MM.1S (cell line): ENCODE data around the gene SMAD3.

ENCODE experiments used
- DNase-seq: peaks from one replicate; pipeline ENCODE4 v3.0.0-alpha.2; 2015
- H2AFZ ChIP-seq: fragments of 300-600 bp; sonication (generic); 2 replicates; pipeline ENCODE4 v1.6.0; 2016; ENCODE audit warnings: antibody characterized with exemption, low read length
- H3F3A ChIP-seq: fragments of 300-600 bp; sonication (generic); 2 replicates; pipeline ENCODE4 v1.6.1; 2016; ENCODE audit warnings: mild to moderate bottlenecking, antibody characterized with exemption, low read length, moderate library complexity, mixed read lengths; ENCODE audit not compliant: insufficient read depth
- H3K27ac ChIP-seq: fragments of 300-600 bp; sonication (generic); 2 replicates; pipeline ENCODE4 v1.5.1; 2016; ENCODE audit warnings: mild to moderate bottlenecking, low read length
- H3K27me3 ChIP-seq: fragments of 300-600 bp; sonication (generic); replicated peaks from 2 replicates; pipeline ENCODE4 v1.6.0; 2016; ENCODE audit warnings: low read length; ENCODE audit not compliant: insufficient read depth
- H3K36me3 ChIP-seq: fragments of 300-600 bp; sonication (generic); replicated peaks from 2 replicates; pipeline ENCODE4 v1.6.1; 2016; ENCODE audit warnings: mild to moderate bottlenecking, low read length, mixed read lengths; ENCODE audit not compliant: insufficient read depth
- H3K4me1 ChIP-seq: fragments of 300-600 bp; sonication (generic); 2 replicates; pipeline ENCODE4 v1.6.1; 2016; ENCODE audit warnings: low read length, mixed read lengths
- H3K4me2 ChIP-seq: fragments of 300-600 bp; sonication (generic); 2 replicates; pipeline ENCODE4 v1.6.0; 2016; ENCODE audit warnings: low read depth, low read length
- H3K4me3 ChIP-seq: fragments of 300-600 bp; sonication (generic); 2 replicates; pipeline ENCODE4 v1.5.1; 2016; ENCODE audit warnings: low read length, mixed read lengths
- H3K79me2 ChIP-seq: fragments of 300-600 bp; sonication (generic); 2 replicates; pipeline ENCODE4 v1.6.1; 2016; ENCODE audit warnings: mixed run types, low read length, mixed read lengths
- H3K9ac ChIP-seq: fragments of 300-600 bp; sonication (generic); 2 replicates; pipeline ENCODE4 v1.6.1; 2016; ENCODE audit warnings: low read length, mixed read lengths
- H3K9me2 ChIP-seq: fragments of 300-600 bp; sonication (generic); replicated peaks from 2 replicates; pipeline ENCODE4 v1.6.1; 2016; ENCODE audit warnings: mild to moderate bottlenecking, low read length, mixed read lengths; ENCODE audit not compliant: insufficient read depth
- H3K9me3 ChIP-seq: fragments of 300-600 bp; sonication (generic); replicated peaks from 2 replicates; pipeline ENCODE4 v1.6.1; 2016; ENCODE audit warnings: mild to moderate bottlenecking, low read length, mixed read lengths; ENCODE audit not compliant: insufficient read depth
- H4K20me1 ChIP-seq: fragments of 300-600 bp; sonication (generic); 2 replicates; pipeline ENCODE4 v1.6.1; 2016; ENCODE audit warnings: mild to moderate bottlenecking, low read length, moderate library complexity, mixed read lengths; ENCODE audit not compliant: insufficient read depth
- CTCF ChIP-seq: fragments of 300-600 bp; sonication (generic); IDR thresholded peaks from 2 replicates; pipeline ENCODE4 v1.5.1; 2016; ENCODE audit warnings: antibody characterized with exemption, low read length, mixed read lengths
- EZH2 ChIP-seq: fragments of 300-600 bp; sonication (generic); optimal IDR thresholded peaks from 2 replicates; pipeline ENCODE3; 2017; ENCODE audit warnings: low read depth, mild to moderate bottlenecking, antibody characterized with exemption, low read length, mixed read lengths
- EZH2phosphoT487 ChIP-seq: fragments of 300-600 bp; sonication (generic); IDR thresholded peaks from 2 replicates; pipeline ENCODE4 v1.6.1; 2018; ENCODE audit warnings: antibody characterized with exemption, low read length

SMAD3 gene

DNA sequence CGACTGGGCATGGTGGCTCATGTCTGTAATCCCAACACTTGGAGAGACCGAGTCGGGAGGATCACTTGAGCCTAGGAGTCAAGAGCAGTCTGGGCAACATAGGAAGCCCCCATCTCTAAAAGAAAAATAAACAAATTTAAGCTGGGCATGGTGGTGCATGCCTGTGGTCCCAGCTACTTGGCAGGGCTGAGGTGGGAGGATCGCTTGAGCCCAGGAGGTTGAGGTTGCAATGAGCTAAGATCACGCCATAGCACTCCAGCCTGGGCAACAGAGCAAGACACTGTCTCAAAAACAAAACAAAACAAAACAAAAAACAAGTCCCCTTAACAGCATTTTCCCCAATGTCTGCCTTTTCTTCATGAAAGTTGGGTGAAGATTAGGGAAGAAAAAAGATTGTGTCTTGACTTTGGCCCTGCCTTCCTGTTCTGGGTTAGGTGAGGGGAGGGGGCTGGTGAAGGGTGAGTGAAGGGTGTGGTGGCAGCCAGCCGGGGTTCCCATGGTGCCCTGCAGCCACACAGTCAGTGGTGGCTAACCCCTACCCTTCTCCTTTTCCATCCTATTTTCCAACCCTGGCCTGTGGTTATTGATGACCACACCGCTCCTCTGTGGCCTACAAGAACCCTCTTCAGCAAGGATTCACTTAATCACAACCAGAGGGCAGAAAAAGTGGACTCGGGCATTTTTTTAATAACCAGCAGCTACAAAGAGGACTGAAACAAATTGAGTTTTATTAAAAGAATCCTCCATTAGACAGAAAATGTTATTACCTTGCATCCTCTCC is 28.4 kb upstream of the SMAD3 start:
- Histone ChIP-seq H3K9me3 (no peaks in the 10 kb centered on the region), H3K4me2 (no peak overlapping the region), H3K4me3 (no peak overlapping the region), H3K27me3 (no peaks in the 10 kb centered on the region), H3K27ac (no peak overlapping the region), H3K4me1 (0 out of 2 replicates have a peak, but pooled peaks cover 7% of the 10 kb centered on the region), H3K79me2 (no peaks in the 10 kb centered on the region), H4K20me1 (no peaks in the 10 kb centered on the region), H3K9me2 (no peaks in the 10 kb centered on the region), H3F3A (no peaks in the 10 kb centered on the region), H3K9ac (no peak overlapping the region), H2AFZ (no peak overlapping the region), H3K36me3 (no peaks in the 10 kb centered on the region)
- DNase-seq, result no peak
- TF ChIP-seq EZH2 (no peak), EZH2phosphoT487 (no peak), CTCF (no peak)

GRCh38 chr15:67037694-67038093 is 27.7 kb upstream of the SMAD3 start:
- Histone ChIP-seq H3K79me2 (no peaks in the 10 kb centered on the region), H3K4me3 (no peak overlapping the region), H3K9ac (no peak overlapping the region), H3K4me2 (no peak overlapping the region), H4K20me1 (no peaks in the 10 kb centered on the region), H3K9me3 (no peaks in the 10 kb centered on the region), H3K4me1 (0 out of 2 replicates have a peak, but pooled peaks cover 7% of the 10 kb centered on the region), H3K27me3 (no peaks in the 10 kb centered on the region), H3K9me2 (no peaks in the 10 kb centered on the region), H2AFZ (no peak overlapping the region), H3K36me3 (no peaks in the 10 kb centered on the region), H3K27ac (no peak overlapping the region), H3F3A (no peaks in the 10 kb centered on the region)
- TF ChIP-seq EZH2 (no peak), EZH2phosphoT487 (no peak), CTCF (no peak)
- no peak for DNase-seq

DNA sequence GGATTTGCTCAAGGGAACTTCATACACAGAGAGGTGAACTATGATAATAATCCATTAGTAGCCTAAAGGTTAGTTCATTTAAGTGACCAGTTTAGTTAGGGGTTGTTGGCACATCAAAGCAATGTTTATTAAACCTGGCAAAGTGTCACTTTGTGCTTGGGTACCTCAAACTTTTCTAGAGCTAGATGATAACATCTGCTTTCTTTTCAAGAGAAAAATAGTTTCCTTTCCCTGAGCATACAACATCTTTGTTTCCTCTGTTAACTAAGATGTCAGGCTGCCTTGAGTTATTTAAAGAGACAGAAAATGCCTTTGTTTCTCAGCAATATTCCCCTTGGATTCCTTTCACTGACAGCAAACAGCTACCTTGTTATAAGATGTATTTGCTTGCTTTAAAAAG is 26.7 kb upstream of the SMAD3 start:
- Histone ChIP-seq H3K9me2 (no peaks in the 10 kb centered on the region), H2AFZ (no peak overlapping the region), H3K9ac (no peak overlapping the region), H3K4me1 (0 out of 2 replicates have a peak, but pooled peaks cover 7% of the 10 kb centered on the region), H4K20me1 (no peaks in the 10 kb centered on the region), H3K9me3 (no peaks in the 10 kb centered on the region), H3K27me3 (no peaks in the 10 kb centered on the region), H3K4me3 (no peak overlapping the region), H3F3A (no peaks in the 10 kb centered on the region), H3K27ac (no peak overlapping the region), H3K36me3 (no peaks in the 10 kb centered on the region), H3K79me2 (no peaks in the 10 kb centered on the region), H3K4me2 (no peak overlapping the region)
- no peak for TF ChIP-seq EZH2
- TF ChIP-seq EZH2phosphoT487, result no peak
- TF ChIP-seq CTCF, result no peak
- DNase-seq, result no peak
